Uterus (tissue), 4 donors: Measurements from ENCODE around the gene P4HA2. TPM values are rescaled to one million over a fixed set of nuclear protein-coding genes. Genes with fewer than 3 reads are reported as not detected.

Experiments
- DNase-seq, 2 donors: peaks; one replicate each; pipeline ENCODE4 v3.0.0-alpha.2; 2019 to 2020
- H3K27ac ChIP-seq, 2 donors: fragments of 200-600 bp; sonication (generic); 1 replicate in 1 of 2; 2 replicates in 1 of 2; pipeline ENCODE4 v1.5.1; 2016 to 2018
- H3K27me3 ChIP-seq, 2 donors: fragments of 200-600 bp; sonication (generic); one replicate each; pipeline ENCODE4 v1.5.1; 2018 to 2019; ENCODE audit warnings: control low read depth in 1 of 2
- H3K36me3 ChIP-seq, 2 donors: fragments of 200-600 bp; sonication (generic); one replicate each; pipeline ENCODE4 v1.5.1; 2019; ENCODE audit warnings: control low read depth in 1 of 2
- H3K4me1 ChIP-seq, 2 donors: fragments of 200-600 bp; sonication (generic); one replicate each; pipeline ENCODE4 v1.5.1; 2018 to 2019; ENCODE audit warnings: control low read depth in 1 of 2
- H3K4me3 ChIP-seq, 2 donors: fragments of 200-600 bp; sonication (generic); 1 replicate in 1 of 2; 2 replicates in 1 of 2; pipeline ENCODE4 v1.5.1; 2018 to 2019; ENCODE audit warnings: mild to moderate bottlenecking in 1 of 2
- H3K9me3 ChIP-seq, 2 donors: fragments of 200-600 bp; sonication (generic); one replicate each; pipeline ENCODE4 v1.5.1; 2019; ENCODE audit warnings: control low read depth in 1 of 2
- POLR2A ChIP-seq, 2 donors: fragments of 450-650 bp; IDR thresholded peaks; one replicate each; pipeline ENCODE4 v1.6.1; 2016; ENCODE audit warnings: antibody characterized with exemption in 2 of 2, mild to moderate bottlenecking in 1 of 2, moderate library complexity in 1 of 2
- intact Hi-C: fragments of 100-400 bp; cut with DNase I; formaldehyde crosslinking; loops from one replicate; pipeline ENCODE4 v1.15.1; 2023; ENCODE audit warnings: low total_unique reads
- total RNA-seq, 4 donors: library from RNA; depleted of rRNA in 3 of 4; stranded (reverse); fragments of >200 nt in 3 of 4; gene quantifications; one replicate each; pipeline versions ENCODE4 v1.1.0 to v1.2.4, GENCODE V29; 2014 to 2023
- TF ChIP-seq, protein P1 (sequence below), 4 experiments: fragments of 200-600 bp in 2 of 4; fragments of 450-650 bp in 2 of 4; sonication (generic) in 2 of 4; IDR thresholded peaks; one replicate each; pipeline ENCODE4 v1.5.1; 2016 to 2019; ENCODE audit warnings: antibody characterized with exemption in 4 of 4, mild to moderate bottlenecking in 2 of 4, moderate library complexity in 1 of 4
- donor health status: DM: yes; HTN: yes; CAD: no.

Gene P4HA2
- 100 to 1,000 TPM in 1 of 4 donors, 10 to 100 TPM in 3; 19.4 to 112 (median 85.2) TPM for total RNA-seq

DNA sequence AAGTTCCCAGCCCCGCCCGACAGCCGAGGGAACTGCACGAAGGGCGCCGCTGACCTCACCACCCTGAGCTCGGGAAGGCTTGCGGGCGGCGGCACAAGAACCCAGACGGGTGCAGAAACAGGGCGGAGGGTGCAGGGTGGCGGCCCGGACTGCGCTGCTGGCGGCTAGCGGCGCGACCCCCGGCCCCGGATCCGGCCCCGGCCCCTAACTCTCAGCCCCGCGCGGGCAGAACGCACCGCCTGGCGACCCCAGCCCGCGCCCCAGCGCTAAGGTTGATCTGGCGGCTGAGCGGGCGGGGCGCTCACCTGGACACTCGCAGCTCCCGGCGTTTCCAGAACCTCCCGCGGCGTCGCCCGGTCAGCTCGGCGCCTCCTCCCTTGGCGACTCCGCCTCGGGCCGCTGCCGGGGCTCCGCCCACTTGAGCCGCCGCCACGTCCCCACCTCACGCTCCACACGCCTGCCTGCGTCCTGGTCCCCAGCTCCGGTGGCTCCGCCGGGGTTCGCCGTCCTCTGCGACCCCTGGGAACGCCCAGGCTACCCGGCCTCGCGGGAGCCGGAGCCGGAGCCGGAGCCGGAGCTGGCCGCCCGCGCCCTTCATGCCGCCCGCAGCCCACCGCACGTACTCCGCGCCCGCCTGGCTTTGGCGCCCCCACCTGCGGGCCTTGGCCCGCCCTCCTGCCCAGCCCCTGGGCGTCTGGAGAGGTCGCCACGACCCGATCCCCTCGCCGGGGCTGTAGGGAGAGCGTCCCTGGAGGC, at the start of gene P4HA2:
TSS of gene P4HA2 (minus strand) at position 369 of the 756 bp plus-strand sequence. CDS start 9,227 bp downstream, outside the sequence.
- TF ChIP-seq, protein P1, sequence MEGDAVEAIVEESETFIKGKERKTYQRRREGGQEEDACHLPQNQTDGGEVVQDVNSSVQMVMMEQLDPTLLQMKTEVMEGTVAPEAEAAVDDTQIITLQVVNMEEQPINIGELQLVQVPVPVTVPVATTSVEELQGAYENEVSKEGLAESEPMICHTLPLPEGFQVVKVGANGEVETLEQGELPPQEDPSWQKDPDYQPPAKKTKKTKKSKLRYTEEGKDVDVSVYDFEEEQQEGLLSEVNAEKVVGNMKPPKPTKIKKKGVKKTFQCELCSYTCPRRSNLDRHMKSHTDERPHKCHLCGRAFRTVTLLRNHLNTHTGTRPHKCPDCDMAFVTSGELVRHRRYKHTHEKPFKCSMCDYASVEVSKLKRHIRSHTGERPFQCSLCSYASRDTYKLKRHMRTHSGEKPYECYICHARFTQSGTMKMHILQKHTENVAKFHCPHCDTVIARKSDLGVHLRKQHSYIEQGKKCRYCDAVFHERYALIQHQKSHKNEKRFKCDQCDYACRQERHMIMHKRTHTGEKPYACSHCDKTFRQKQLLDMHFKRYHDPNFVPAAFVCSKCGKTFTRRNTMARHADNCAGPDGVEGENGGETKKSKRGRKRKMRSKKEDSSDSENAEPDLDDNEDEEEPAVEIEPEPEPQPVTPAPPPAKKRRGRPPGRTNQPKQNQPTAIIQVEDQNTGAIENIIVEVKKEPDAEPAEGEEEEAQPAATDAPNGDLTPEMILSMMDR (IDR thresholded peaks at IDR 0.05), result peak in 3 of 4 experiments; percentile 12 to 35 (median 25)
- peak; percentile 77 to 78 for TF ChIP-seq POLR2A (IDR thresholded peaks at IDR 0.05)
- H3K4me3 ChIP-seq, result peak within 1 kb of the TSS; percentile 51 to 71
- H3K27me3 ChIP-seq, result no peaks in the 10 kb centered on the region
- no peaks in the 10 kb centered on the region for H3K9me3 ChIP-seq
- no peaks in the 10 kb centered on the region for H3K36me3 ChIP-seq
- peaks cover 15 to 26% of the 10 kb centered on the region in 2 donors for H3K4me1 ChIP-seq
- peak; percentile 78 to 89 for DNase-seq
- intact Hi-C loops, result loop anchor here (10.0 kb wide), 1 partner anchor 1063 kb away; the partner anchor contains the start of gene HINT1
- peak within 1 kb of the TSS; percentile 82 to 92 for H3K27ac ChIP-seq

DNA sequence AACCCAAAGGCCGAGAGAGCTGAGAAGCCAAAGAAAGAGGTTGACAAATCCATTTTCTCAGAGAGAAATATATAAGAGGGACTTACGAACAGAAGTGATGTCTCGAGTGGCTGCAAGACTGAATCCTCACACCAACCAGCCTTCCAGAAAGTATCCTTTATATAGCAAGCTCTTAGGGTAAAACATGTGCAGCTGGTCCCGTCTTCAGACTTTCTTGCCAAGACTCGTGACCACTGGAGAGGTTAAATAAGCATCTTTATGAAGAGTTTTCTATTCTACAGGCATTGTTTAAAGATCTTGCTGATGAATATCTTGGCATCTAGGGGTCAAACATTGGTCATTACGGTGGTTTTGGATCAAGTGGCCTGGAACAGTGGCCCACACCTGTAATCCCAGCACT, 49.6 kb upstream of the P4HA2 start:
- Histone ChIP-seq H3K36me3 (no peaks in the 10 kb centered on the region), H3K4me1 (no peaks in the 10 kb centered on the region), H3K27ac (no peak overlapping the region), H3K4me3 (no peak overlapping the region), H3K9me3 (no peaks in the 10 kb centered on the region), H3K27me3 (no peaks in the 10 kb centered on the region)
- DNase-seq, result no peak
- intact Hi-C loops, result no loop called here
- TF ChIP-seq, protein P1 (IDR thresholded peaks at IDR 0.05), result no peak
- no peak for TF ChIP-seq POLR2A (IDR thresholded peaks at IDR 0.05)

DNA sequence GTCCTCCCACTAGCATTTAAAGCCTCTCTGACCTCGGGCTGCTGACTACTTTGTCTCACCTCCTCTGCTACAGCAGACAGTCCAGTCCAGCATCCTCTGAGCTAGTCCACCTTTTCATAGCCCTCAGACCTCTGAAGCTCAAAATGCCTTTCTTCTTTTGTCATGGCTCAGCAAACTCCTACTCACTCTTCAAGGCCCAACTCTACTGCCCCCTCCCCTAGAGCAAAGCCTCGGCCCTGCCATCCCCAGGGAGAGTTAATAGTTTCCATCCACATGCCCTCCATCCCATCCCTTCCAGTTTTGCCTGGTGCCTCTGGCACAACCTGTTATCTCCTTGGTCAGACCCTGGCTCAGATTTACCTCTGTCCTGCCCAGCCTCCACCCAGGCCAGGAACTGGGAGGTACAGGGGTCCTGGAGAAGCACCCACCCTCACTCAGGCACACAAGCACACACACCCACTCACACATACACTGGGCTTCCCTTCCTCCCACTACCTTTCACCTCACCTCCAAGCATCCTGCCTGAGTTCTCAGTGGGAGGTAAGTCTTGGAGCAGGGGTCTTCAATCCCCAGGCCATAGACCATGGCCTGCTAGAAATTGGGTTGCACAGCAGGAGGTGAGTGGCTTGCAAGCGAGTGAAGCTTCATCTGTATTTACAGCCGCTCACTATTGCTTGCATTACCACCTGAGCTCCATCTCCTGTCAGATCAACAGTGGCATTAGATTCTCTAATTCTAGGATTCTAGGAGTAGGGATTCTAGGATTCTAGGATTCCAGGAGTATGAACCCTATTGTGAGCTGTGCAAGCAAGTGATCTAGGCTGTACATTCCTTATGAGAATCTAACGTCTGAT, 47.9 kb upstream of the P4HA2 start:
- H3K4me1 ChIP-seq, result no peaks in the 10 kb centered on the region
- peak overlapping the region in 1 of 2 donors; percentile 21 for H3K27ac ChIP-seq
- TF ChIP-seq POLR2A (IDR thresholded peaks at IDR 0.05), result no peak
- TF ChIP-seq, protein P1 (IDR thresholded peaks at IDR 0.05), result no peak
- no peaks in the 10 kb centered on the region for H3K9me3 ChIP-seq
- no peak for DNase-seq
- H3K4me3 ChIP-seq, result no peak overlapping the region
- intact Hi-C loops, result no loop called here
- H3K36me3 ChIP-seq, result no peaks in the 10 kb centered on the region
- no peaks in the 10 kb centered on the region for H3K27me3 ChIP-seq

DNA sequence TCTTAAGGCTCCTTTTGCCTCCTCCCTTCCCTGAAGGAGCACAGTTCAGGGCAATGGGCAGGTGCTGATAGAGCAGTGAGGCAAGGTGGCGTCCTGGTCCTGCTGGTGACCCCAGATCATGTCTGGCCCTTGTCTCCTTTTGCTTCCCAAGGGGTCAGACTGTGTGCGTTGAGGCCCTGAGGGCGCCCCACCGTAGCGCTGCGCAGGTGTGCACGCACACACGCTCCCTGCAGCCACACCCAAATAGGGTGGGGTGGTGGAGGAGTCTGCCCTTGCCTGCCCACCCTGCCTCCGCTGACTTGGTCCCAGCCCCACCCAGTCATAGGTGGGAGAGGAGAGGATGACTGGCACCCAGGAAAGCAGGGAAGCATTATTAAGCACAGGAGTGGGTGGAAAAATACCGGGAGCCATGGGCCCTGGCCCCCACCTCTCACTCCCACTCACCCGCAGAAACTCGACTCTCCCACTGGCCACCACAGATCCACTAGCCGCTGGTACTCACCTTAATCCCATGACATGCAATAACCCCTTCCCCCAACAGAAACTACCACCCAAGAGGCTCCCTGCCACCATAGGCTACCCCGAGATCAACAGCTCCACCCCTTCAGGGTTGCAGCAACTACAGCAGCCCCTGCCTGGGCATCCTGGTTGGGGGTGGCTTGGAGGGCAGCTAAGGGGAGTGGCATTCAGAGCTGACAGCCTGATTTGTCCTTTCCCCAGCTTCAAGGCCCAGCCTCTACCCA, 46.6 kb upstream of the P4HA2 start:
- Histone ChIP-seq H3K36me3 (no peaks in the 10 kb centered on the region), H3K4me3 (no peak overlapping the region), H3K27me3 (no peaks in the 10 kb centered on the region), H3K27ac (peak overlapping the region in 1 of 2 donors; percentile 21), H3K4me1 (peaks cover 0 to 5% of the 10 kb centered on the region in 2 donors), H3K9me3 (no peaks in the 10 kb centered on the region)
- no peak for TF ChIP-seq POLR2A (IDR thresholded peaks at IDR 0.05)
- DNase-seq, result no peak
- intact Hi-C loops, result no loop called here

DNA sequence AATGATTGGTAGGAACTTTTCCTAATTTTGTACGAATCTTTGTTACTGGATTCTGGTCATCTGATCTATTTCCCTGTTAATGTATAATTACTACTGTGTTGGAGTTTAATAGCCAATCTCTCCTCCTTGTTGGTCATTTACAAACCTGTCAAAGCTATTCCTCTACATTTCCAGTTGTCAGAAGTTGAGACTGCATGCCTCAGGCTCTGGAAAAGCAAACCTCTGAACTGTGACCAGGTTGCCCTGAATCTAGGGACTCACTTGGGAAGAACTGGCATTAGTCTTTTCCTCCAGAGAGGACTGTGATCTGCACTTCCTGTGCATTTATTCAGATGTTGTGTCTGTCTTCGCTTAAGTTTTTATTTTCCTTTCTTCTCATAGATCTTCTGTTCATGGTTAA, 46.0 kb upstream of the P4HA2 start:
- no peak for TF ChIP-seq POLR2A (IDR thresholded peaks at IDR 0.05)
- TF ChIP-seq, protein P1 (IDR thresholded peaks at IDR 0.05), result no peak
- DNase-seq, result no peak

More for the DNA sequence above, 46.0 kb upstream of the P4HA2 start:
- Histone ChIP-seq H3K27me3 (no peaks in the 10 kb centered on the region), H3K4me3 (no peak overlapping the region), H3K36me3 (no peaks in the 10 kb centered on the region), H3K4me1 (peaks cover 0 to 11% of the 10 kb centered on the region in 2 donors), H3K27ac (no peak overlapping the region), H3K9me3 (no peaks in the 10 kb centered on the region)
- intact Hi-C loops, result no loop called here
